Endothelial cell of umbilical vein (primary cell): ENCODE results near the gene ITGA2. TPM values are rescaled to one million over a fixed set of nuclear protein-coding genes. Genes with fewer than 3 reads are reported as not detected.

ENCODE experiments used
- BruUV-seq: library from RNA; stranded (reverse); fragments of 400-500 nt; replicated peaks from 2 replicates; lab custom pipeline; 2021; lab: Mats Ljungman, UMichigan
- CTCF ChIA-PET: fragments of 300-600, 350-600 bp; sonication (Branson Sonifier 250); formaldehyde crosslinking; loops from one replicate; lab custom pipeline; 2021; ENCODE audit warnings: antibody characterized with exemption, inconsistent platforms; lab: Charles Lee
- POLR2A ChIA-PET: fragments of 300-600, 350-600 bp; sonication (Branson Sonifier 250); formaldehyde crosslinking; loops from one replicate; lab custom pipeline; 2021; ENCODE audit warnings: antibody characterized with exemption, inconsistent platforms; lab: Charles Lee
- DNase-seq: peaks from one replicate; pipeline ENCODE4 v3.0.0-alpha.2; 2011; ENCODE audit warnings: low read depth, low spot score
- FAIRE-seq: peaks from 2 replicates; lab custom pipeline; 2011; peaks lifted over from hg19 to GRCh38; lab: Jason Lieb, UNC
- H2AFZ ChIP-seq: 2 replicates; pipeline ENCODE4 v1.6.0; 2012; ENCODE audit warnings: low read depth, low read length, control low read depth, inconsistent platforms
- H3K27ac ChIP-seq: 2 replicates; pipeline ENCODE4 v1.5.1; 2011; ENCODE audit warnings: low read depth, mild to moderate bottlenecking, control low read depth, low read length, moderate library complexity; ENCODE audit not compliant: insufficient read depth
- H3K27me3 ChIP-seq, 2 experiments: 2 replicates each; pipeline versions ENCODE4 v1.6.0 to v1.6.1; 2011; ENCODE audit warnings: low read length in 2 of 2, mixed read lengths in 1 of 2; ENCODE audit not compliant: control insufficient read depth in 2 of 2, insufficient read depth in 2 of 2
- H3K36me3 ChIP-seq, 2 experiments: 2 replicates in 1 of 2; 3 replicates in 1 of 2; pipeline ENCODE4 v1.5.1; 2011; ENCODE audit warnings: low read length in 2 of 2, mild to moderate bottlenecking in 1 of 2, moderate library complexity in 1 of 2; ENCODE audit not compliant: control insufficient read depth in 2 of 2, insufficient read depth in 2 of 2; ENCODE audit errors: extremely low read depth in 1 of 2
- H3K4me1 ChIP-seq: 3 replicates; pipeline ENCODE4 v1.5.1; 2011; ENCODE audit warnings: mild to moderate bottlenecking, low read length; ENCODE audit not compliant: control insufficient read depth, insufficient read depth; ENCODE audit errors: extremely low read depth
- H3K4me2 ChIP-seq: 2 replicates; pipeline ENCODE4 v1.6.1; 2011; ENCODE audit warnings: low read length, control low read depth, mixed read lengths; ENCODE audit not compliant: insufficient read depth
- H3K4me3 ChIP-seq, 3 experiments: fragments of 200-600 bp in 1 of 3; sonication (generic), shearing (Covaris generic) in 1 of 3; replicated peaks in 1 of 3; 2 replicates each; pipeline ENCODE4 v1.5.1; 2011 to 2016; ENCODE audit warnings: control low read depth in 3 of 3, low read length in 3 of 3, mild to moderate bottlenecking in 2 of 3, inconsistent platforms in 1 of 3, low read depth in 1 of 3, moderate library complexity in 1 of 3; ENCODE audit not compliant: insufficient read depth in 1 of 3
- H3K79me2 ChIP-seq: 2 replicates; pipeline ENCODE4 v1.6.0; 2012; ENCODE audit warnings: low read length, inconsistent platforms; ENCODE audit not compliant: control insufficient read depth, insufficient read depth
- H3K9ac ChIP-seq: replicated peaks from 2 replicates; pipeline ENCODE3; 2011; ENCODE audit warnings: low read length, control low read depth; ENCODE audit not compliant: insufficient read depth; ENCODE audit errors: extremely low read depth
- H3K9me1 ChIP-seq: replicated peaks from 3 replicates; pipeline ENCODE4 v1.6.0; 2011; ENCODE audit warnings: mild to moderate bottlenecking, low read length; ENCODE audit not compliant: control insufficient read depth, insufficient read depth; ENCODE audit errors: extremely low read depth
- H3K9me3 ChIP-seq: replicated peaks from 2 replicates; pipeline ENCODE4 v1.5.1; 2012; ENCODE audit warnings: low read length, inconsistent platforms; ENCODE audit not compliant: control insufficient read depth, insufficient read depth
- H4K20me1 ChIP-seq: replicated peaks from 2 replicates; pipeline ENCODE3; 2011; ENCODE audit warnings: mild to moderate bottlenecking, low read length; ENCODE audit not compliant: control insufficient read depth, insufficient read depth; ENCODE audit errors: extremely low read depth
- EZH2 ChIP-seq: IDR thresholded peaks from 2 replicates; pipeline ENCODE4 v1.6.1; 2012; ENCODE audit warnings: borderline replicate concordance, low read depth, mild to moderate bottlenecking, moderate library complexity, low read length, inconsistent platforms; ENCODE audit not compliant: severe bottlenecking
- FOS ChIP-seq: IDR thresholded peaks from 2 replicates; pipeline ENCODE4 v1.6.1; 2011; ENCODE audit warnings: mild to moderate bottlenecking, low read length, moderate library complexity, borderline replicate concordance; ENCODE audit not compliant: insufficient read depth
- GATA2 ChIP-seq: IDR thresholded peaks from 2 replicates; pipeline ENCODE4 v1.7.0; 2011; ENCODE audit warnings: low read depth, mild to moderate bottlenecking, moderate library complexity, mixed read lengths, low read length; ENCODE audit not compliant: insufficient read length, insufficient read depth
- JUN ChIP-seq: IDR thresholded peaks from 2 replicates; pipeline ENCODE4 v1.6.1; 2011; ENCODE audit warnings: borderline replicate concordance, low read depth; ENCODE audit not compliant: insufficient read length, insufficient read depth
- MYC ChIP-seq: IDR thresholded peaks from one replicate; pipeline ENCODE4 v1.6.1; 2011; ENCODE audit warnings: mild to moderate bottlenecking, low read depth, low read length
- POLR2A ChIP-seq: IDR thresholded peaks from 2 replicates; pipeline ENCODE4 v1.6.1; 2012; ENCODE audit warnings: low read depth, mild to moderate bottlenecking, control low read depth, low read length
- POLR2AphosphoS5 ChIP-seq: IDR thresholded peaks from 2 replicates; pipeline ENCODE4 v1.6.1; 2012; ENCODE audit warnings: low read depth, mild to moderate bottlenecking, control low read depth, low read length, moderate library complexity; ENCODE audit not compliant: insufficient read depth
- dilution Hi-C: fragments of 300-500 bp; cut with MboI; formaldehyde crosslinking; loops from one replicate; pipeline ENCODE4 v1.15.0; 2019; ENCODE audit warnings: low sequenced_read_pairs; ENCODE audit not compliant: extremely low pct_ligation_motif_present
- intact Hi-C: fragments of 100-400 bp; cut with micrococcal nuclease; formaldehyde crosslinking; loops from one replicate; pipeline ENCODE4 v1.10.0; 2022
- polyA plus RNA-seq, 4 experiments: library from polyadenylated mRNA; depleted of rRNA in 3 of 4; stranded (reverse) in 3 of 4; unstranded in 1 of 4; fragments of >200 nt; gene quantifications; 2 replicates each; pipeline versions ENCODE4 v1.2.1 to v1.2.3, GENCODE V29; 2011 to 2012; ENCODE audit warnings: missing spikeins in 1 of 4
- total RNA-seq: library from RNA; stranded (reverse); gene quantifications from 2 replicates; pipeline ENCODE4 v1.2.3, GENCODE V29; 2021
- TF ChIP-seq, protein P1 (sequence below), 2 donors: IDR thresholded peaks; 1 replicate in 1 of 2; 2 replicates in 1 of 2; pipeline ENCODE4 v1.5.1; 2011; ENCODE audit warnings: low read length in 2 of 2, mild to moderate bottlenecking in 2 of 2, moderate library complexity in 2 of 2, control low read depth in 1 of 2, inconsistent platforms in 1 of 2, low read depth in 1 of 2; ENCODE audit not compliant: insufficient read depth in 1 of 2; ENCODE audit errors: extremely low read depth in 1 of 2
- TF ChIP-seq, protein P2 (sequence below): IDR thresholded peaks from 2 replicates; pipeline ENCODE4 v1.6.1; 2011; ENCODE audit not compliant: insufficient read depth, insufficient read length

The ITGA2 gene
- total and polyA plus RNA-seq, 2 donors (not counting 3 experiments of a cell fraction or from before 2014, with no cell fraction given): 11.2 to 62.3 TPM

DNA sequence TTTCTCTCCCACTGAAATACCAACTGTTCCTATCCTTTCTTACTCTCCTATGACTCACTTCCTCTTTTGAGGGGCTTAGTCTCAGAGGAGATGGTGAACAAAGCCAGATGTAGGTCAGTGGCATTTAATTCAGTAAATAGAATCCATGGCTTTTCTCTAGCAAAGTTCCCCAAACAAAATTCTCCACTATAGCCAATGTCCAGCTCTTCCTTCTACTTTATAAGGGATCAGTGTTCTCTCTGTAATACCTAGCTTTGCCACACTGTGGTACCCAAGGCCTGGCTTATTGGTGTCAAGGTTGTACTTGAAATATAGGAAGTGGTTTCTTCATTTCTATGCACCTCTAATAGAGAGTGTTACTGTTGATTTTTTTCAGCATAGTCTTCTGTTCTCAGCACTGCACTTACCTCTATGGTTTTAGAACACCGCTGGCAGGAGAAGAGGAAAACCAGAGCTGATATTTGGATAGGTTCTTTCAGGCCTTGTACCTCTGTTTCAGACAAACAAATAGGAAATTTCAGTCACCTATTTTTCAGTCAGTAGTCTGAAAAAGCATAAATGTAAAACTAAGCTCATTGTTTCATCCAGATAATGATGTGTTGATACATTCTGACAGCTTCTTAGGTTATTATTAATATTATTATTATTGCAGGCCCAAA, 40.6 kb upstream of the ITGA2 start:
- H3K9me3 ChIP-seq: no peaks in the 10 kb centered on the region
- no peaks in the 10 kb centered on the region for H4K20me1 ChIP-seq
- no peaks in the 10 kb centered on the region for H3K79me2 ChIP-seq
- peak overlapping the region; percentile 51 for H3K4me2 ChIP-seq
- no peak overlapping the region for H3K4me3 ChIP-seq
- H2AFZ ChIP-seq: peak overlapping the region; percentile 71
- no peak for TF ChIP-seq POLR2A
- TF ChIP-seq, protein P1, sequence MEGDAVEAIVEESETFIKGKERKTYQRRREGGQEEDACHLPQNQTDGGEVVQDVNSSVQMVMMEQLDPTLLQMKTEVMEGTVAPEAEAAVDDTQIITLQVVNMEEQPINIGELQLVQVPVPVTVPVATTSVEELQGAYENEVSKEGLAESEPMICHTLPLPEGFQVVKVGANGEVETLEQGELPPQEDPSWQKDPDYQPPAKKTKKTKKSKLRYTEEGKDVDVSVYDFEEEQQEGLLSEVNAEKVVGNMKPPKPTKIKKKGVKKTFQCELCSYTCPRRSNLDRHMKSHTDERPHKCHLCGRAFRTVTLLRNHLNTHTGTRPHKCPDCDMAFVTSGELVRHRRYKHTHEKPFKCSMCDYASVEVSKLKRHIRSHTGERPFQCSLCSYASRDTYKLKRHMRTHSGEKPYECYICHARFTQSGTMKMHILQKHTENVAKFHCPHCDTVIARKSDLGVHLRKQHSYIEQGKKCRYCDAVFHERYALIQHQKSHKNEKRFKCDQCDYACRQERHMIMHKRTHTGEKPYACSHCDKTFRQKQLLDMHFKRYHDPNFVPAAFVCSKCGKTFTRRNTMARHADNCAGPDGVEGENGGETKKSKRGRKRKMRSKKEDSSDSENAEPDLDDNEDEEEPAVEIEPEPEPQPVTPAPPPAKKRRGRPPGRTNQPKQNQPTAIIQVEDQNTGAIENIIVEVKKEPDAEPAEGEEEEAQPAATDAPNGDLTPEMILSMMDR (IDR thresholded peaks at IDR 0.05; ENCODE audit: extremely low read depth in 1 of 2, insufficient read depth in 1 of 2, low read depth in 1 of 2, low read length in 2 of 2): peak; percentile 58 to 64
- peak; percentile 78 for TF ChIP-seq FOS
- TF ChIP-seq JUN: peak; percentile 82
- TSS peak; percentile 68 for BruUV-seq
- H3K27me3 ChIP-seq: no peaks in the 10 kb centered on the region
- H3K36me3 ChIP-seq: no peaks in the 10 kb centered on the region
- intact Hi-C loops (loop anchor here (1.0 kb wide), 6 partner anchors 26 to 148 kb away; partner anchors contain the start of gene ITGA2), dilution Hi-C loops (no loop called here)
- peak overlapping the region; percentile 22 for H3K9ac ChIP-seq
- H3K27ac ChIP-seq: peak overlapping the region; percentile 52
- peaks cover 33% of the 10 kb centered on the region for H3K4me1 ChIP-seq
- CTCF ChIA-PET: interaction anchor here (0.6 to 3.8 kb wide), 50 partner anchors 8 to 201 kb away, joined by 3 to 148 read pairs (median 6); partner anchors contain the start of genes ITGA1, ITGA2, MOCS2 and PELO
- DNase-seq (peak; percentile 95), FAIRE-seq (peak; percentile 73)
- no peaks in the 10 kb centered on the region for H3K9me1 ChIP-seq
- POLR2A ChIA-PET: interaction anchor here (0.6 to 1.0 kb wide), 2 partner anchors 143 to 161 kb away, joined by 3 read pairs; partner anchors contain the start of gene MOCS2

DNA sequence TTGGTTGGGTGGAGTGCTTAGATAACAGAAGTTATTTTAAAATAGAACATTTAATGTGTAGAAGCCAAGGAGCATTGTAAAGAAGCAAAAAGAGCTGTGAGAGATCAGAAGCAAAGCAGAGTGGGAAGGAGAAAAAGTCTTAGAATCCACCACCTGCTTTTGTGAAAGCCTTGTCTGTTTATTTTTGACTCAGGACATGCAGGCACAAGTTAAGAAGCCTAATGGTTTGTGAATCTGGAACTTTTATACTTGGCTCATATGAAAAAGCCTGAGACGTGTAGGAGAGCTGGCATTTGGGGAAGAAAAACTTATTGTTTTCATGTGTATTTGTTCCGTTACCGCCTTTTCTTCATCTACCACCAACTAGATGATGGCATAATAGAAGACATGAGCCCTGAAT, 38.5 kb upstream of the ITGA2 start:
- Histone ChIP-seq H3K4me3 (no peak overlapping the region), H3K79me2 (no peaks in the 10 kb centered on the region), H3K4me2 (no peak overlapping the region), H4K20me1 (no peaks in the 10 kb centered on the region), H3K9me3 (no peaks in the 10 kb centered on the region), H3K27me3 (no peaks in the 10 kb centered on the region), H3K4me1 (peaks cover 30% of the 10 kb centered on the region), H3K36me3 (no peaks in the 10 kb centered on the region), H3K9ac (no peak overlapping the region), H3K9me1 (no peaks in the 10 kb centered on the region), H3K27ac (no peak overlapping the region), H2AFZ (no peak overlapping the region)
- no TSS peak for BruUV-seq
- CTCF ChIA-PET: interaction anchor here (1.0 to 3.8 kb wide), 7 partner anchors 11 to 165 kb away, joined by 3 to 103 read pairs (median 18); partner anchors contain the start of genes ITGA2 and MOCS2
- POLR2A ChIA-PET: no interaction called here
- TF ChIP-seq, protein P2, sequence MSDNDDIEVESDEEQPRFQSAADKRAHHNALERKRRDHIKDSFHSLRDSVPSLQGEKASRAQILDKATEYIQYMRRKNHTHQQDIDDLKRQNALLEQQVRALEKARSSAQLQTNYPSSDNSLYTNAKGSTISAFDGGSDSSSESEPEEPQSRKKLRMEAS: no peak
- TF ChIP-seq MYC (no peak), FOS (no peak), GATA2 (no peak), EZH2 (no peak), POLR2A (no peak), POLR2AphosphoS5 (no peak), JUN (no peak)
- TF ChIP-seq, protein P1 (IDR thresholded peaks at IDR 0.05; ENCODE audit: extremely low read depth in 1 of 2, insufficient read depth in 1 of 2, low read depth in 1 of 2, low read length in 2 of 2): no peak
- DNase-seq: no peak
- no peak for FAIRE-seq
- dilution Hi-C loops: no loop called here
- intact Hi-C loops: no loop called here
